GM21786 (cell line): ENCODE measurements around the gene SLC9A3.

Experiments
- ATAC-seq: cut with Tn5 transposase; IDR thresholded peaks from one replicate; pipeline ENCODE4 v1.9.1; 2021; ENCODE audit not compliant: unreplicated experiment

SLC9A3 gene

DNA sequence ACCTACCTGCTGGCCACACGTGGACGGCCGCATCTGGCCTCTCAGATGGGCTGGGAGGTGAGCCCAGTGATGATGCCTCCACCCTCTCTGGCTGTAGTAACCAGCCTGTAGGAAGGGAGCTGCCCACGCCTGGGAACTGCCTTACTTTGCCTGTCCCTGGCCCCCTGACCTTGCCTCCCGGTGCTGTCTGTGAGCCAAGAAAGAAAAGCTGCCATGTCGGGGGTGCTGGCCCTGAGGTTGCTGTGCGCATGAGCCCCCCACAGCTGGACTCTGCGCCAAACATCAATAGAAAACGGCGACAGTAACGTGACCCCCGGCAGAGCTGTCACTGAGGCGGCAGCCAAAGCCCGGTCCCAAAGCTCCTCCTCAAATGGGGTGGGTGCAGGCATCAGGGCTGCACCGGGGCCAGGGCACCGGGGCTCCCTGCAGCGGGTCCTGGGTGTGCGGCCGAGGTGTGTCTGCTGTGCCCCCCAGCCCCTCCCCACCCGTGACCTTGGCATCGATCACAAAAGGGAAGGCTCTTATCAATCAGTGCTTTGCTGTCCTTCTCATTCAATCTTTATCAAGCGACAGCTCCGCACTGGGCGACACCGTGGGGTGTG, 15.3 kb upstream of the SLC9A3 start:
- no peak for ATAC-seq

DNA sequence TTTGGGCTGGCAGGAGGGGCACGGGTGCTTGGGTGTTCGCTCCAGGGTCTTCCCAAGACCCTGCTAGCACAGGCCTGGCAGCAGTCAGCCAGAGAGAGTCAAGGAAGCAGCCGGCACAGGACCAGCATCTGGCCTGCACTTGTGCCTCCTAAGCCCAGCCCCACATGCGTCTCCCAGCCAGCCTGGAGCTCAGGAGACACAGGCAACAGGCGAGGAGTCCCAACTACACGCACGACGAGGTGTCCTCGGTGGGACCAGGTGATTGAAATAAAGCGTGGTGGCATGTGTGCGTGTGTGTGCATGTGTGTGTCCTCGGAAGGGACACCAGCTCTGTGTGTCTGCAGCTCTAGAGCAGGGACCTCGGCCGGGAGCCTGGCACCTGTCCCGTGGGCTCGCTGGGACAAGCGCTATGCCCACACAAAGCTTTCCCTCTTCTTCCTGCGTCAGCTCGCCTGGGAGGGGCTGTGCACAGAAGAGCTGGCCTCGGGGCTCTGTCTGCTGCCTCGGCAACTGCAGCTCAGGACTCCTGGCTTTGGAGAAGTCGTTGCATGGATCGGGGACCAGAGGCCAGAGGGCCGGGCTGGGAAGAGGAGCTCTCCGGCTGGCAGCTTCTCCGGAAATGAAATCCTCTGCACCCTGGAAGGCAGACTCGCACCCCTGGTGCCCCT, 14.7 kb upstream of the SLC9A3 start:
- no peak for ATAC-seq

GRCh38 chr5:538271-538771, 14.1 kb upstream of the SLC9A3 start:
- no peak for ATAC-seq

- no peak for ATAC-seq
Measured at GRCh38 chr5:537621-538071, 13.4 kb upstream of the SLC9A3 start.

DNA sequence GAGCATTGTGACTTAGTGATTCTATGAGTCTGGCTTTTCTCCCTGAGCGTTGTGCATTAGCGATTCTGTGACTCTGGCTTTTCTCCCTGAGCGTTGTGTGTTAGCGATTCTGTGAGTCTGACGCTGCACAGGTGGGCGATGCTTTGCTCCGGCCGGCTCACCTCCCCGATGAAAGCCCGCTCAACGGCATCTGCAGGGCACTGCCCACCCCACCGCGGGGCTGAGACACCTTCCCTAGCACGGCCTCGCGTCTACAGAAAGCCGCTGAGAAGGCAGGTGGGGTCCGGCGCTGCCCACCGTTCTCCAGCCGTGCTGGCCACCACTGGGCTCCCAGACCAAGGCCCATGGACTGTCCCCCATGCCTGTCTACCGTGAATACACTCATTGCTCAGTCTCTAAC, 12.8 kb upstream of the SLC9A3 start:
- ATAC-seq: no peak

DNA sequence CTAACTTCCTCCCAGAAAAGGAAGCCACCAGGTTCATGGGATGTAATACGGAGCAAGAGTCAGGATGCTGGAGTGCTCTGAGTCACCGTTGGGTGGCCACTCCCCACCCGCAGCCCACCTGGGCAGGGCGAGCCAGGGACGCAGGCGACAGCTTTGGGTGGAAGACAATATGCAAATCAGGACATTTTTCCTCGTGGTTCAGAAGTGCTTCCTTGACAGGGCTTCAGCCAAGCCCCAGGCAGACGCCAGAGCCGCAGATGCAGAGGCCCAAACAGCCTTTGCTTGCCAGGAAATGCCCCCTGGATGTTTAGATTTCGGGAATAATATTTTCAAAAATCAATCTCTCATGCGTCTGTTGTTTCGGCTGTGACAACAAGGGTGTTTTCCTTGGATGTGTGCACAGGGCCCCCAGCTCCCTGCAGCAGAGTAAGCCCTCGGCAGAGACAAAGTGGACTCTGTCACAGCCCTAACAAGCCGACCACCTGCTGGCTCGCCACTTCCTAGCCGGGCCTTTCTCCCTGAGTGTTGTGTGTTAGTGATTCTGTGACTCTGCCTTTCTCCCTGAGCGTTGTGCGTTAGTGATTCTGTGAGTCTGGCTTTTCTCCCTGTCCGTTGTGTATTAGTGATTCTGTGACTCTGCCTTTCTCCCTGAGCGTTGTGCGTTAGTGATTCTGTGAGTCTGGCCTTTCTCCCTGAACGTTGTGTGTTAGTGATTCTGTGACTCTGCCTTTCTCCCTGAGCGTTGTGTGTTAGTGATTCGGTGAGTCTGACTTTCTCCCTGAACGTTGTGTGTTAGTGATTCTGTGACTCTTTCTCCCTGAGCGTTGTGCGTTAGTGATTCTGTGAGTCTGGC, 11.8 kb upstream of the SLC9A3 start:
- no peak for ATAC-seq

- ATAC-seq: no peak
Measured at GRCh38 chr5:534743-535671, 10.8 kb upstream of the SLC9A3 start.

GRCh38 chr5:533955-534742, 9.9 kb upstream of the SLC9A3 start:
- no peak for ATAC-seq

- no peak for ATAC-seq
Measured at GRCh38 chr5:533243-533954, 9.2 kb upstream of the SLC9A3 start.

GRCh38 chr5:532521-533242, 8.4 kb upstream of the SLC9A3 start:
- no peak for ATAC-seq

DNA sequence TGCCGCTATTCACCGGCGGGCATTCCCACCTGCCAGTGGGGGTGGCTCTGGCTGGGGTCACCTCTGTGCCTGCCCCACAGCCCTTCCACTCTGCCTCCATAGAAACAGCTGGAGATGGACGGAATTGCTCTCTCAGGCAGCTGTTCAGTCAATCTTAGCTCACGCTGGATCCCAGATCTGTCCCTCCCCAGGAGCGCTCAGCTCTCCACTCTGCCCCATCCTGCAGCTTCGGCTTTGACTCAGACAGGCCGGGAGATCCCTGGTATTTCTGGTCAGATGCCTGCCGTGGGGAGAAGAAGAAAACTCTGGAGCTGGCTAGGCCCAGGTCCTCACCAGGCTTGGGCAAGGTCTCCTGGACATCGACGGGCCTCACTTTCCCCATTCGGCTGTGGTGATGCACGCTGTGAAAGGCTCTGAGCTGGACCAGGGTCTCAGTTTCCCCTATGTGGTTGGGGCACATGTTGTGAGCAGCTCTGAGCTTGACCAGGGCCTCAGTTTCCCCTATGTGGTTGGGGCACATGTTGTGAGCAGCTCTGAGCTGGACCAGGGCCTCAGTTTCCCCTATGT, 7.6 kb upstream of the SLC9A3 start:
- ATAC-seq: no peak

DNA sequence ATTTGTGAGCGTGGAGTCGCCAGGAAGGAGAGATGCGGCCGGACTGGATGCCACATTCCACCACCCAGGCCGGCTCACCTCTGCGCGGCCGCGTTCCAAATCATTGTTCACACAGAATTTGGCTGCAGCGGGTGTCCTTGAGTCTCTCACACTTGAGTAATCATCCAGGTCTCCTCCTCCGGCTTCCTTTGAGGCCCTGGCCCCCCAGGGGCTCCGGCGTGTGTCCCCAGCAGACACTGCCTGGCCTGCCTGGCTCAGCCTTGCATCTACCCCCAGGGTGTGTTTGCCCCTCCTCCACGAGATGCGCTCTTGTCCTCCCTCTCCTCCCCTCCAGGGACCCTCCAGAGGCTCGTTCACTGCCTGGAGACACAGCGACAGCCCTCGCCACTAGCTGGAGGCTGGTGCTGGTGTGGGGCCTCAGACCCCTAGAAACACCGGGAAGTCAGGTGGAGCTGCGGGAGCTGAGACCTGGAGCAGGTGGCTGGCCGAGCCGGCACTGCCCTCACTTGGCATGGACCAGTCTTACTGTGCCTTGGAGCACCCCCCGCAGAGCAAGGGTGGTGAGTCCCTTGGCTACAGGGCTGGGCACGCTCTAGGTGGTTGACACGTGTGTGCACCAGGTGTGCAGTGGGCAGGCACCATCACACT, 7.0 kb upstream of the SLC9A3 start:
- no peak for ATAC-seq

- no peak for ATAC-seq
Measured at GRCh38 chr5:530001-530955, 6.0 kb upstream of the SLC9A3 start.

- ATAC-seq: no peak
Measured at GRCh38 chr5:528629-529511, 4.6 kb upstream of the SLC9A3 start.
